ENCODE data around the gene ARHGDIB.

DNA sequence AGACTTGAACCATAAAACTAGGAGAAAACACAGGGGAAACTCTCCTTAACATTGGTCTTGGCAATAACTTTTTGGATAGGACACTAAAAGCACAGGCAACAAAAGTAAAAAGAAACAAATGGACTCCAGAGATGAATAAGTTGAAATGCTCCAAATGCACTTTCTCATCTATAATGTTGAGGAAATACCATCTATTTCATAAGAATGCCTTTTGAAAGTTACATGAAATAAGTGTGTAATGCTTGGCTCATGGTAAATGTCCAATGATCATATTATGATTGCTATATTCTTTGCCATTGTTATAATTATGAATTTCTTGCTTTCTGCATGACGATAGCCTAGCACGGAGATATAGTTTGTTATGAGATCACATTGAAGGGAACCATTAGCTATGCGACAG is 31.3 kb upstream of the ARHGDIB start:
- TF ChIP-seq FOXK2 (IDR thresholded peaks at IDR 0.05): no peak
- TF ChIP-seq MAZ (IDR thresholded peaks at IDR 0.05; ENCODE audit: borderline replicate concordance, low read depth, low read length): no peak
- no peak for TF ChIP-seq MAZ (CRISPR knock-in tag; IDR thresholded peaks at IDR 0.05; ENCODE audit: low read depth)
- TF ChIP-seq, protein P1, sequence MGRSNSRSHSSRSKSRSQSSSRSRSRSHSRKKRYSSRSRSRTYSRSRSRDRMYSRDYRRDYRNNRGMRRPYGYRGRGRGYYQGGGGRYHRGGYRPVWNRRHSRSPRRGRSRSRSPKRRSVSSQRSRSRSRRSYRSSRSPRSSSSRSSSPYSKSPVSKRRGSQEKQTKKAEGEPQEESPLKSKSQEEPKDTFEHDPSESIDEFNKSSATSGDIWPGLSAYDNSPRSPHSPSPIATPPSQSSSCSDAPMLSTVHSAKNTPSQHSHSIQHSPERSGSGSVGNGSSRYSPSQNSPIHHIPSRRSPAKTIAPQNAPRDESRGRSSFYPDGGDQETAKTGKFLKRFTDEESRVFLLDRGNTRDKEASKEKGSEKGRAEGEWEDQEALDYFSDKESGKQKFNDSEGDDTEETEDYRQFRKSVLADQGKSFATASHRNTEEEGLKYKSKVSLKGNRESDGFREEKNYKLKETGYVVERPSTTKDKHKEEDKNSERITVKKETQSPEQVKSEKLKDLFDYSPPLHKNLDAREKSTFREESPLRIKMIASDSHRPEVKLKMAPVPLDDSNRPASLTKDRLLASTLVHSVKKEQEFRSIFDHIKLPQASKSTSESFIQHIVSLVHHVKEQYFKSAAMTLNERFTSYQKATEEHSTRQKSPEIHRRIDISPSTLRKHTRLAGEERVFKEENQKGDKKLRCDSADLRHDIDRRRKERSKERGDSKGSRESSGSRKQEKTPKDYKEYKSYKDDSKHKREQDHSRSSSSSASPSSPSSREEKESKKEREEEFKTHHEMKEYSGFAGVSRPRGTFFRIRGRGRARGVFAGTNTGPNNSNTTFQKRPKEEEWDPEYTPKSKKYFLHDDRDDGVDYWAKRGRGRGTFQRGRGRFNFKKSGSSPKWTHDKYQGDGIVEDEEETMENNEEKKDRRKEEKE (IDR thresholded peaks at IDR 0.05): no peak
- no peak for TF ChIP-seq PITX1 (CRISPR knock-in tag; IDR thresholded peaks at IDR 0.05)
- TF ChIP-seq ZNF10 (CRISPR knock-in tag; IDR thresholded peaks at IDR 0.05; ENCODE audit: borderline replicate concordance, low read depth): no peak
- TF ChIP-seq ELF1 (CRISPR knock-in tag; IDR thresholded peaks at IDR 0.05): no peak
- TF ChIP-seq, protein P2, sequence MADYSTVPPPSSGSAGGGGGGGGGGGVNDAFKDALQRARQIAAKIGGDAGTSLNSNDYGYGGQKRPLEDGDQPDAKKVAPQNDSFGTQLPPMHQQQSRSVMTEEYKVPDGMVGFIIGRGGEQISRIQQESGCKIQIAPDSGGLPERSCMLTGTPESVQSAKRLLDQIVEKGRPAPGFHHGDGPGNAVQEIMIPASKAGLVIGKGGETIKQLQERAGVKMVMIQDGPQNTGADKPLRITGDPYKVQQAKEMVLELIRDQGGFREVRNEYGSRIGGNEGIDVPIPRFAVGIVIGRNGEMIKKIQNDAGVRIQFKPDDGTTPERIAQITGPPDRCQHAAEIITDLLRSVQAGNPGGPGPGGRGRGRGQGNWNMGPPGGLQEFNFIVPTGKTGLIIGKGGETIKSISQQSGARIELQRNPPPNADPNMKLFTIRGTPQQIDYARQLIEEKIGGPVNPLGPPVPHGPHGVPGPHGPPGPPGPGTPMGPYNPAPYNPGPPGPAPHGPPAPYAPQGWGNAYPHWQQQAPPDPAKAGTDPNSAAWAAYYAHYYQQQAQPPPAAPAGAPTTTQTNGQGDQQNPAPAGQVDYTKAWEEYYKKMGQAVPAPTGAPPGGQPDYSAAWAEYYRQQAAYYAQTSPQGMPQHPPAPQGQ (CRISPR knock-in tag; IDR thresholded peaks at IDR 0.05; ENCODE audit: borderline replicate concordance): no peak
- TF ChIP-seq MYC (CRISPR knock-in tag; IDR thresholded peaks at IDR 0.05; ENCODE audit: borderline replicate concordance): no peak
- TF ChIP-seq ZNF432 (CRISPR knock-in tag; IDR thresholded peaks at IDR 0.05; ENCODE audit: borderline replicate concordance): no peak
- no peak for TF ChIP-seq ZNF274 (CRISPR knock-in tag; IDR thresholded peaks at IDR 0.05)
- TF ChIP-seq POLR2AphosphoS5 (IDR thresholded peaks at IDR 0.05; ENCODE audit: low read depth, low read length): no peak
- no peak for TF ChIP-seq MAFF (IDR thresholded peaks at IDR 0.05; ENCODE audit: low read depth, low read length)

Data from HepG2 (cell line).